Activated T-cell treated with anti-CD3 and anti-CD28 coated beads, Interleukin-2, amount 50 U/mL, for 72 hours (primary cell): Measurements from ENCODE around the gene TCF12. TPM values are rescaled to one million over a fixed set of nuclear protein-coding genes. Genes with fewer than 3 reads are reported as not detected.
"Not testable (repeated sequence)": the region's sequence is repeated elsewhere in the genome, so short reads cannot be mapped to it uniquely, and the experiment has no call there.

Experiments
- ATAC-seq, 2 donors: fragments of 150-1000 bp; cut with Tn5 transposase; replicated peaks in 1 of 2; 2 replicates each; pipeline ENCODE4 v1.10.0; 2021; ENCODE audit warnings: moderate library complexity in 2 of 2, mild to moderate bottlenecking in 1 of 2
- DNase-seq, 2 donors: peaks; one replicate each; pipeline ENCODE4 v3.0.0; 2021 to 2022; ENCODE audit warnings: mixed read lengths in 1 of 2
- H3K27ac Mint-ChIP-seq: one replicate; pipeline ENCODE4 v1.8.0; 2022; ENCODE audit warnings: mild to moderate bottlenecking, moderate library complexity, mixed read lengths
- H3K27me3 Mint-ChIP-seq: one replicate; pipeline ENCODE4 v1.8.0; 2022; ENCODE audit warnings: low read depth, mixed read lengths
- H3K36me3 Mint-ChIP-seq, 2 donors: one replicate each; pipeline ENCODE4 v1.8.0; 2022; ENCODE audit warnings: mixed read lengths in 2 of 2, mild to moderate bottlenecking in 1 of 2; ENCODE audit not compliant: insufficient read depth in 2 of 2
- H3K4me1 Mint-ChIP-seq: one replicate; pipeline ENCODE4 v1.8.0; 2022; ENCODE audit warnings: low read depth, mixed read lengths
- H3K4me3 Mint-ChIP-seq, 2 donors: one replicate each; pipeline ENCODE4 v1.8.0; 2022; ENCODE audit warnings: mild to moderate bottlenecking in 2 of 2, mixed read lengths in 2 of 2, moderate library complexity in 2 of 2
- H3K9me3 Mint-ChIP-seq, 2 donors: one replicate each; pipeline ENCODE4 v1.8.0; 2022; ENCODE audit warnings: mixed read lengths in 2 of 2
- total RNA-seq, 2 donors: library from RNA; stranded (reverse); gene quantifications; one replicate each; pipeline ENCODE4 v1.2.3, GENCODE V29; 2022

TCF12 gene
- total RNA-seq, 2 donors from 2014 or later: 93.0 to 108 TPM

- H3K4me3 Mint-ChIP-seq: no peak overlapping the region
- H3K36me3 Mint-ChIP-seq: peaks cover 0 to 2% of the 10 kb centered on the region in 2 donors
- DNase-seq: no peak
- no peaks in the 10 kb centered on the region for H3K27me3 Mint-ChIP-seq
- H3K9me3 Mint-ChIP-seq: no peaks in the 10 kb centered on the region
- H3K4me1 Mint-ChIP-seq: no peaks in the 10 kb centered on the region
- no peak for ATAC-seq
- peak overlapping the region; percentile 17 for H3K27ac Mint-ChIP-seq
These were observed 241.3 kb downstream of the TCF12 start for GRCh38 chr15:57159767-57160166.

GRCh38 chr15:57160823-57161560 is 242.5 kb downstream of the TCF12 start:
- Mint-ChIP-seq H3K27me3 (no peaks in the 10 kb centered on the region), H3K36me3 (no peaks in the 10 kb centered on the region), H3K9me3 (no peaks in the 10 kb centered on the region), H3K4me1 (peaks cover 7% of the 10 kb centered on the region), H3K27ac (no peak overlapping the region), H3K4me3 (no peak overlapping the region)
- DNase-seq (no peak), ATAC-seq (no peak)

GRCh38 chr15:57164251-57164650 is 245.8 kb downstream of the TCF12 start:
- H3K27ac Mint-ChIP-seq, ATAC-seq: not testable (repeated sequence)

GRCh38 chr15:57165992-57166391 is 247.5 kb downstream of the TCF12 start:
- Mint-ChIP-seq H3K4me1 (peaks cover 10% of the 10 kb centered on the region), H3K4me3 (no peak overlapping the region), H3K27ac (no peak overlapping the region), H3K36me3 (peaks cover 3 to 4% of the 10 kb centered on the region in 2 donors), H3K9me3 (no peaks in the 10 kb centered on the region), H3K27me3 (no peaks in the 10 kb centered on the region)
- no peak for DNase-seq
- ATAC-seq: peak in 1 of 2 donors; percentile 66

More at GRCh38 chr15:57164251-57164650, 245.8 kb downstream of the TCF12 start:
- H3K4me1 Mint-ChIP-seq, DNase-seq, H3K36me3 Mint-ChIP-seq, H3K4me3 Mint-ChIP-seq, H3K27me3 Mint-ChIP-seq, H3K9me3 Mint-ChIP-seq: not testable (repeated sequence)

- DNase-seq: no peak
These were observed 249.5 kb downstream of the TCF12 start for GRCh38 chr15:57167821-57168395.

GRCh38 chr15:57169643-57170042 is 251.2 kb downstream of the TCF12 start:
- Mint-ChIP-seq H3K27me3 (no peaks in the 10 kb centered on the region), H3K27ac (no peak overlapping the region), H3K9me3 (no peaks in the 10 kb centered on the region), H3K4me1 (peaks cover 14% of the 10 kb centered on the region), H3K36me3 (peaks cover 3 to 4% of the 10 kb centered on the region in 2 donors), H3K4me3 (no peak overlapping the region)
- no peak for ATAC-seq
- DNase-seq: no peak

More at GRCh38 chr15:57167821-57168395, 249.5 kb downstream of the TCF12 start:
- no peak for ATAC-seq
- Mint-ChIP-seq H3K4me3 (no peak overlapping the region), H3K4me1 (peaks cover 10% of the 10 kb centered on the region), H3K9me3 (no peaks in the 10 kb centered on the region), H3K27me3 (no peaks in the 10 kb centered on the region), H3K36me3 (peaks cover 3 to 4% of the 10 kb centered on the region in 2 donors), H3K27ac (no peak overlapping the region)

- no peaks in the 10 kb centered on the region for H3K27me3 Mint-ChIP-seq
- H3K9me3 Mint-ChIP-seq: no peaks in the 10 kb centered on the region
- no peak overlapping the region for H3K4me3 Mint-ChIP-seq
- H3K27ac Mint-ChIP-seq: no peak overlapping the region
- DNase-seq (no peak), ATAC-seq (no peak)
- H3K36me3 Mint-ChIP-seq: peaks cover 3 to 4% of the 10 kb centered on the region in 2 donors
- H3K4me1 Mint-ChIP-seq: peaks cover 5% of the 10 kb centered on the region
These were observed 253.0 kb downstream of the TCF12 start for GRCh38 chr15:57171426-57171825.

- Mint-ChIP-seq H3K4me3 (no peak overlapping the region), H3K4me1 (peaks cover 5% of the 10 kb centered on the region), H3K27ac (peak overlapping the region; percentile 14), H3K9me3 (no peaks in the 10 kb centered on the region), H3K27me3 (no peaks in the 10 kb centered on the region), H3K36me3 (peaks cover 0 to 2% of the 10 kb centered on the region in 2 donors)
- ATAC-seq: no peak
- DNase-seq: no peak
These were observed 254.5 kb downstream of the TCF12 start for GRCh38 chr15:57172925-57173324.

GRCh38 chr15:57183041-57183440 is 264.6 kb downstream of the TCF12 start:
- no peak overlapping the region for H3K4me3 Mint-ChIP-seq
- DNase-seq (no peak), ATAC-seq (no peak)
- H3K9me3 Mint-ChIP-seq: peaks cover 2 to 4% of the 10 kb centered on the region in 2 donors
- no peaks in the 10 kb centered on the region for H3K27me3 Mint-ChIP-seq
- no peaks in the 10 kb centered on the region for H3K4me1 Mint-ChIP-seq
- no peak overlapping the region for H3K27ac Mint-ChIP-seq
- H3K36me3 Mint-ChIP-seq: peaks cover 3 to 14% of the 10 kb centered on the region in 2 donors

GRCh38 chr15:57183614-57184344 is 265.3 kb downstream of the TCF12 start:
- peaks cover 3 to 14% of the 10 kb centered on the region in 2 donors for H3K36me3 Mint-ChIP-seq
- no peak overlapping the region for H3K4me3 Mint-ChIP-seq
- DNase-seq (no peak), ATAC-seq (no peak)
- no peaks in the 10 kb centered on the region for H3K27me3 Mint-ChIP-seq
- no peak overlapping the region for H3K27ac Mint-ChIP-seq
- H3K9me3 Mint-ChIP-seq: peaks cover 2 to 4% of the 10 kb centered on the region in 2 donors
- no peaks in the 10 kb centered on the region for H3K4me1 Mint-ChIP-seq

GRCh38 chr15:57184502-57184901 is 266.1 kb downstream of the TCF12 start:
- no peak overlapping the region for H3K4me3 Mint-ChIP-seq
- no peak for ATAC-seq
- no peaks in the 10 kb centered on the region for H3K27me3 Mint-ChIP-seq
- peaks cover 2 to 4% of the 10 kb centered on the region in 2 donors for H3K9me3 Mint-ChIP-seq
- no peak for DNase-seq
- peaks cover 3 to 14% of the 10 kb centered on the region in 2 donors for H3K36me3 Mint-ChIP-seq
- H3K4me1 Mint-ChIP-seq: no peaks in the 10 kb centered on the region
- no peak overlapping the region for H3K27ac Mint-ChIP-seq

GRCh38 chr15:57185507-57186074 is 267.1 kb downstream of the TCF12 start:
- Mint-ChIP-seq H3K9me3 (peaks cover 2 to 4% of the 10 kb centered on the region in 2 donors), H3K4me1 (no peaks in the 10 kb centered on the region), H3K4me3 (no peak overlapping the region), H3K27me3 (no peaks in the 10 kb centered on the region), H3K27ac (peak overlapping the region; percentile 82), H3K36me3 (peaks cover 3 to 14% of the 10 kb centered on the region in 2 donors)
- no peak for DNase-seq
- ATAC-seq: no peak

- Mint-ChIP-seq H3K27me3 (no peaks in the 10 kb centered on the region), H3K27ac (no peak overlapping the region), H3K36me3 (peaks cover 3 to 23% of the 10 kb centered on the region in 2 donors), H3K4me1 (no peaks in the 10 kb centered on the region), H3K4me3 (no peak overlapping the region), H3K9me3 (peaks cover 2 to 4% of the 10 kb centered on the region in 2 donors)
- no peak for ATAC-seq
- DNase-seq: no peak
These were observed 271.0 kb downstream of the TCF12 start for GRCh38 chr15:57189466-57189865.
